NCI-H1436 (cell line): ENCODE results near the gene SMIM13.

ENCODE experiments used
- DNase-seq: peaks from one replicate; lab custom pipeline; 2025; lab: John Stamatoyannopoulos, UW

Gene SMIM13

GRCh38 chr6:11153447-11153846 is 59.8 kb downstream of the SMIM13 start:
- no peak for DNase-seq

- no peak for DNase-seq
These were observed 62.0 kb downstream of the SMIM13 start for GRCh38 chr6:11155589-11155988.

GRCh38 chr6:11160199-11160598 is 66.6 kb downstream of the SMIM13 start:
- DNase-seq, result no peak

GRCh38 chr6:11161031-11161956 is 67.7 kb downstream of the SMIM13 start:
- no peak for DNase-seq

GRCh38 chr6:11162262-11162661 is 68.6 kb downstream of the SMIM13 start:
- no peak for DNase-seq

GRCh38 chr6:11163932-11164331 is 70.3 kb downstream of the SMIM13 start:
- DNase-seq, result no peak

- no peak for DNase-seq
These were observed 71.3 kb downstream of the SMIM13 start for GRCh38 chr6:11164717-11165646.

- no peak for DNase-seq
These were observed 73.3 kb downstream of the SMIM13 start for GRCh38 chr6:11166948-11167347.

GRCh38 chr6:11168091-11168635 is 74.5 kb downstream of the SMIM13 start:
- no peak for DNase-seq

GRCh38 chr6:11171952-11172351 is 78.3 kb downstream of the SMIM13 start:
- DNase-seq, result no peak

GRCh38 chr6:11172501-11173327 is 79.1 kb downstream of the SMIM13 start:
- DNase-seq, result peak; percentile 48

GRCh38 chr6:11174242-11174611 is 80.6 kb downstream of the SMIM13 start:
- no peak for DNase-seq

- DNase-seq, result no peak
These were observed 83.6 kb downstream of the SMIM13 start for GRCh38 chr6:11177271-11177670.

- no peak for DNase-seq
These were observed 85.4 kb downstream of the SMIM13 start for GRCh38 chr6:11179088-11179418.

- DNase-seq, result no peak
These were observed 86.0 kb downstream of the SMIM13 start for GRCh38 chr6:11179419-11180202.

GRCh38 chr6:11181478-11182136 is 88.0 kb downstream of the SMIM13 start:
- no peak for DNase-seq

- DNase-seq, result no peak
These were observed 90.2 kb downstream of the SMIM13 start for GRCh38 chr6:11183761-11184362.

- DNase-seq, result no peak
These were observed 91.7 kb downstream of the SMIM13 start for GRCh38 chr6:11185204-11185842.

- no peak for DNase-seq
These were observed 93.7 kb downstream of the SMIM13 start for GRCh38 chr6:11187301-11187700.
